ENCODE data around the gene CYB561A3.

CYB561A3 gene

GRCh38 chr11:61368646-61369045 lies 7.0 kb upstream of the CYB561A3 start:
- no peak for DNase-seq

- DNase-seq: no peak
Measured at GRCh38 chr11:61367406-61367805, 5.7 kb upstream of the CYB561A3 start.

- no peak for DNase-seq
Measured at GRCh38 chr11:61364012-61364675, 2.5 kb upstream of the CYB561A3 start.

- no peak for DNase-seq
Measured at GRCh38 chr11:61362542-61362875, 827 bp upstream of the CYB561A3 start.

- no peak for DNase-seq
Measured at GRCh38 chr11:61361237-61361740, 393 bp downstream of the CYB561A3 start.

- DNase-seq: no peak
Measured at GRCh38 chr11:61359516-61359915, 2.2 kb downstream of the CYB561A3 start.

- DNase-seq: no peak
Measured at GRCh38 chr11:61358566-61358965, 3.1 kb downstream of the CYB561A3 start.

GRCh38 chr11:61357894-61358239 lies 3.8 kb downstream of the CYB561A3 start:
- no peak for DNase-seq

GRCh38 chr11:61357233-61357893 lies 4.3 kb downstream of the CYB561A3 start:
- no peak for DNase-seq

- no peak for DNase-seq
Measured at GRCh38 chr11:61356706-61357105, 5.0 kb downstream of the CYB561A3 start.

- DNase-seq: no peak
Measured at GRCh38 chr11:61354208-61354607, 7.5 kb downstream of the CYB561A3 start.

- DNase-seq: no peak
Measured at GRCh38 chr11:61353131-61354067, 8.3 kb downstream of the CYB561A3 start.

GRCh38 chr11:61352038-61352437 lies 9.6 kb downstream of the CYB561A3 start:
- no peak for DNase-seq

GRCh38 chr11:61350803-61351202 lies 10.9 kb downstream of the CYB561A3 start:
- no peak for DNase-seq

GRCh38 chr11:61350336-61350735 lies 11.3 kb downstream of the CYB561A3 start:
- DNase-seq: no peak

GRCh38 chr11:61349916-61350315 lies 11.8 kb downstream of the CYB561A3 start:
- DNase-seq: no peak

- DNase-seq: no peak
Measured at GRCh38 chr11:61349189-61349751, 12.4 kb downstream of the CYB561A3 start.

GRCh38 chr11:61347916-61348461 lies 13.7 kb downstream of the CYB561A3 start:
- DNase-seq: no peak

- no peak for DNase-seq
Measured at GRCh38 chr11:61345954-61346843, 15.5 kb downstream of the CYB561A3 start.

GRCh38 chr11:61345170-61345610 lies 16.5 kb downstream of the CYB561A3 start:
- peak; percentile 13 for DNase-seq

- no peak for DNase-seq
Measured at GRCh38 chr11:61343792-61344745, 17.6 kb downstream of the CYB561A3 start.
